DND-41 (cell line): ENCODE results near the gene KLHL14.

ENCODE experiments used
- ATAC-seq: fragments of 200-7000 bp; cut with Tn5 transposase; 3 replicates; pipeline ENCODE4 v1.9.1; 2021; ENCODE audit warnings: low read depth; ENCODE audit not compliant: insufficient read depth
- DNase-seq: peaks from one replicate; pipeline ENCODE4 v3.0.0-alpha.2; 2020
- H2AFZ ChIP-seq: 2 replicates; pipeline ENCODE4 v1.6.0; 2012; ENCODE audit warnings: low read depth, low read length
- H3K27ac ChIP-seq: 2 replicates; pipeline ENCODE4 v1.5.1; 2012; ENCODE audit warnings: low read length, inconsistent platforms
- H3K27me3 ChIP-seq: fragments of 200-600 bp; sonication (generic); 2 replicates; pipeline ENCODE4 v1.6.0; 2012; ENCODE audit warnings: low read length, mild to moderate bottlenecking, inconsistent platforms; ENCODE audit not compliant: insufficient read depth, poor library complexity
- H3K36me3 ChIP-seq: 2 replicates; pipeline ENCODE4 v1.5.1; 2012; ENCODE audit warnings: low read length, inconsistent platforms; ENCODE audit not compliant: insufficient read depth
- H3K4me1 ChIP-seq: 2 replicates; pipeline ENCODE4 v1.5.1; 2012; ENCODE audit warnings: mild to moderate bottlenecking, low read length; ENCODE audit not compliant: insufficient read depth
- H3K4me2 ChIP-seq: 2 replicates; pipeline ENCODE4 v1.6.0; 2012; ENCODE audit warnings: mild to moderate bottlenecking, moderate library complexity, low read length, inconsistent platforms; ENCODE audit not compliant: insufficient read depth
- H3K4me3 ChIP-seq, 2 experiments: fragments of 200-600 bp in 1 of 2; shearing (Covaris generic) in 1 of 2; 2 replicates each; pipeline ENCODE4 v1.5.1; 2012 to 2016; ENCODE audit warnings: inconsistent platforms in 2 of 2, low read length in 2 of 2, mild to moderate bottlenecking in 2 of 2, low read depth in 1 of 2, moderate library complexity in 1 of 2
- H3K79me2 ChIP-seq: 2 replicates; pipeline ENCODE4 v1.6.0; 2012; ENCODE audit warnings: low read length, inconsistent platforms; ENCODE audit not compliant: insufficient read depth
- H3K9ac ChIP-seq: 2 replicates; pipeline ENCODE4 v1.6.0; 2012; ENCODE audit warnings: low read depth, mild to moderate bottlenecking, inconsistent platforms, low read length, moderate library complexity
- H3K9me3 ChIP-seq: 2 replicates; pipeline ENCODE4 v1.5.1; 2012; ENCODE audit warnings: low read length, moderate library complexity, mild to moderate bottlenecking, inconsistent platforms; ENCODE audit not compliant: insufficient read depth, severe bottlenecking
- H4K20me1 ChIP-seq: 2 replicates; pipeline ENCODE4 v1.6.0; 2012; ENCODE audit warnings: low read length; ENCODE audit not compliant: insufficient read depth
- EZH2 ChIP-seq: IDR thresholded peaks from 3 replicates; pipeline ENCODE4 v1.6.1; 2012; ENCODE audit warnings: borderline replicate concordance, low read depth, mild to moderate bottlenecking, moderate library complexity, low read length, inconsistent platforms; ENCODE audit not compliant: severe bottlenecking
- TF ChIP-seq, protein P1 (sequence below): IDR thresholded peaks from 2 replicates; pipeline ENCODE4 v1.5.1; 2012; ENCODE audit warnings: borderline replicate concordance, low read length, moderate library complexity, mild to moderate bottlenecking; ENCODE audit not compliant: poor library complexity, severe bottlenecking; ENCODE audit errors: extremely low read depth

The KLHL14 gene

DNA sequence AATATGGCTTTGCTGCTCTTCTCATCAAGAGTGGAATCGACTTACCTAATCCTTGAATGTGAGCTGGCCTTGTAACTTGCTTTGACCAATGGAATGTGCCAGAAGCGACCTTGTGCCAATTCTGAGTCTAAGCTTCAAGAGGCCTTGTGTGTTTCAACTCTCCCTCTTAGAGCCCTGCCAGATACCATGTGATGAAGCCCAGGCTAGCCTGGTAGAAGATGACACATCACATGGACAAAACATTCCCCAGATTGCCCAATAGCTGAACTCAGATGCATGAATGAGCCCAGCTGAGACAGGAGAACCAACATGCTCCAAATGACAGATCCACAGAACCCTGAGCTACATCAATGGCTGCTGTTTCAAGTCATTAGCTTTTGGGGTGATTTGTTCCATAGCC, 4.2 kb upstream of the KLHL14 start:
- DNase-seq, result no peak
- Histone ChIP-seq H3K9ac (no peak overlapping the region), H4K20me1 (no peaks in the 10 kb centered on the region), H3K4me2 (no peak overlapping the region), H3K36me3 (no peaks in the 10 kb centered on the region), H3K27me3 (no peaks in the 10 kb centered on the region), H3K27ac (no peak overlapping the region), H3K4me3 (no peak overlapping the region), H3K9me3 (no peaks in the 10 kb centered on the region), H3K79me2 (no peaks in the 10 kb centered on the region), H3K4me1 (peaks cover 6% of the 10 kb centered on the region; the same call in 1 of the 2 replicates), H2AFZ (no peak overlapping the region)
- TF ChIP-seq, protein P1, sequence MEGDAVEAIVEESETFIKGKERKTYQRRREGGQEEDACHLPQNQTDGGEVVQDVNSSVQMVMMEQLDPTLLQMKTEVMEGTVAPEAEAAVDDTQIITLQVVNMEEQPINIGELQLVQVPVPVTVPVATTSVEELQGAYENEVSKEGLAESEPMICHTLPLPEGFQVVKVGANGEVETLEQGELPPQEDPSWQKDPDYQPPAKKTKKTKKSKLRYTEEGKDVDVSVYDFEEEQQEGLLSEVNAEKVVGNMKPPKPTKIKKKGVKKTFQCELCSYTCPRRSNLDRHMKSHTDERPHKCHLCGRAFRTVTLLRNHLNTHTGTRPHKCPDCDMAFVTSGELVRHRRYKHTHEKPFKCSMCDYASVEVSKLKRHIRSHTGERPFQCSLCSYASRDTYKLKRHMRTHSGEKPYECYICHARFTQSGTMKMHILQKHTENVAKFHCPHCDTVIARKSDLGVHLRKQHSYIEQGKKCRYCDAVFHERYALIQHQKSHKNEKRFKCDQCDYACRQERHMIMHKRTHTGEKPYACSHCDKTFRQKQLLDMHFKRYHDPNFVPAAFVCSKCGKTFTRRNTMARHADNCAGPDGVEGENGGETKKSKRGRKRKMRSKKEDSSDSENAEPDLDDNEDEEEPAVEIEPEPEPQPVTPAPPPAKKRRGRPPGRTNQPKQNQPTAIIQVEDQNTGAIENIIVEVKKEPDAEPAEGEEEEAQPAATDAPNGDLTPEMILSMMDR, result no peak
- no peak for TF ChIP-seq EZH2
- no peak for ATAC-seq

DNA sequence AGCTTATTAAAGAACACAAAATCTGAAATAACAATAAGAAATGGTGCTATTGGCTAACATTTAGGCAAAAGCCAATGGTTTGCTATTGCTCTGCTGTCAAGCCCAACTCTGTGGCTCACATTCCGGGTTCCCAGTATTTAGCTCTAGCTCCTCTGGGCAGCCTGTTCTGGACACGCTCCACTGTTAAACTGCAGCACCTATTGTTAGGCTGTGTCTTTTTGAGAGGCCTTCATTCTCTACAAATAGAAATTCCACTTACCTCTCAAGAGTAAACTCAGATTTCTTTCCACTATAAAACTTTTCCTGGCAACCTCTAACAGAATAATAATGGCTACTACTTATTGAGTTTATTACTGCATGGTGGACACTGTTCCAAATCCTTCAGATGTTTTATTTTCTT, 3.7 kb upstream of the KLHL14 start:
- TF ChIP-seq, protein P1, result no peak
- no peak for TF ChIP-seq EZH2
- no peaks in the 10 kb centered on the region for H3K9me3 ChIP-seq
- no peak overlapping the region for H2AFZ ChIP-seq
- no peak overlapping the region for H3K27ac ChIP-seq
- H3K4me2 ChIP-seq, result no peak overlapping the region
- DNase-seq (no peak), ATAC-seq (no peak)
- H4K20me1 ChIP-seq, result no peaks in the 10 kb centered on the region
- H3K4me3 ChIP-seq, result no peak overlapping the region
- H3K9ac ChIP-seq, result no peak overlapping the region
- H3K4me1 ChIP-seq, result peaks cover 6% of the 10 kb centered on the region; the same call in 1 of the 2 replicates
- H3K36me3 ChIP-seq, result no peaks in the 10 kb centered on the region
- H3K79me2 ChIP-seq, result no peaks in the 10 kb centered on the region
- no peaks in the 10 kb centered on the region for H3K27me3 ChIP-seq

- H3K9me3 ChIP-seq, result no peaks in the 10 kb centered on the region
- H3K4me2 ChIP-seq, result no peak overlapping the region
- no peak overlapping the region for H3K27ac ChIP-seq
- H3K4me3 ChIP-seq, result no peak overlapping the region
- no peak overlapping the region for H3K9ac ChIP-seq
- DNase-seq, result no peak
- H2AFZ ChIP-seq, result no peak overlapping the region
- H3K4me1 ChIP-seq, result peaks cover 6% of the 10 kb centered on the region; the same call in 1 of the 2 replicates
- no peaks in the 10 kb centered on the region for H3K79me2 ChIP-seq
- TF ChIP-seq EZH2, result no peak
- TF ChIP-seq, protein P1, result no peak
- no peaks in the 10 kb centered on the region for H3K36me3 ChIP-seq
- ATAC-seq, result no peak
- no peaks in the 10 kb centered on the region for H4K20me1 ChIP-seq
- H3K27me3 ChIP-seq, result no peaks in the 10 kb centered on the region
Measured at GRCh38 chr18:32775628-32776027, 2.8 kb upstream of the KLHL14 start.

DNA sequence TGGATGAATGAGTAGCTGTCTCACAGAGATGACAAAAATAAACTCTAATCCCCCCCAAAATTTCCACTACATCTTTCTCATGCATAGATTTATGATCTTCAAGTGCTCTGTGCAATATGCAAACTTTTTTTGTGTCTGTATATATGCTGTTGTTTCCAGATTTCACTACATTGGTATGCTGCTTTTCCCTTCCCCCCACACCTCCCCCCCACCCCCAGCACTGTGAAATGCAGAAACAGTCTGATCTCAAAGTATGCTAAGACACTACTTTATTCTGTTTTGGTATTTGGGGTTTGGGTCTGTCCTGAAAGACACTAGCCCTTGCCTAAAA, 524 bp upstream of the KLHL14 start:
- no peak overlapping the region for H3K9ac ChIP-seq
- H3K9me3 ChIP-seq, result no peaks in the 10 kb centered on the region
- H3K4me3 ChIP-seq, result no peak overlapping the region
- ATAC-seq (no peak), DNase-seq (no peak)
- H2AFZ ChIP-seq, result no peak overlapping the region
- no peak overlapping the region for H3K4me2 ChIP-seq
- H3K27me3 ChIP-seq, result no peaks in the 10 kb centered on the region
- no peaks in the 10 kb centered on the region for H4K20me1 ChIP-seq
- peaks cover 6% of the 10 kb centered on the region; the same call in 1 of the 2 replicates for H3K4me1 ChIP-seq
- H3K27ac ChIP-seq, result no peak overlapping the region
- no peaks in the 10 kb centered on the region for H3K36me3 ChIP-seq
- no peak for TF ChIP-seq EZH2
- TF ChIP-seq, protein P1, result no peak
- H3K79me2 ChIP-seq, result no peaks in the 10 kb centered on the region
